DMS53 (cell line): ENCODE results near the gene C2orf68.

ENCODE experiments used
- DNase-seq: peaks from one replicate; lab custom pipeline; 2025; lab: John Stamatoyannopoulos, UW

Gene C2orf68

DNA sequence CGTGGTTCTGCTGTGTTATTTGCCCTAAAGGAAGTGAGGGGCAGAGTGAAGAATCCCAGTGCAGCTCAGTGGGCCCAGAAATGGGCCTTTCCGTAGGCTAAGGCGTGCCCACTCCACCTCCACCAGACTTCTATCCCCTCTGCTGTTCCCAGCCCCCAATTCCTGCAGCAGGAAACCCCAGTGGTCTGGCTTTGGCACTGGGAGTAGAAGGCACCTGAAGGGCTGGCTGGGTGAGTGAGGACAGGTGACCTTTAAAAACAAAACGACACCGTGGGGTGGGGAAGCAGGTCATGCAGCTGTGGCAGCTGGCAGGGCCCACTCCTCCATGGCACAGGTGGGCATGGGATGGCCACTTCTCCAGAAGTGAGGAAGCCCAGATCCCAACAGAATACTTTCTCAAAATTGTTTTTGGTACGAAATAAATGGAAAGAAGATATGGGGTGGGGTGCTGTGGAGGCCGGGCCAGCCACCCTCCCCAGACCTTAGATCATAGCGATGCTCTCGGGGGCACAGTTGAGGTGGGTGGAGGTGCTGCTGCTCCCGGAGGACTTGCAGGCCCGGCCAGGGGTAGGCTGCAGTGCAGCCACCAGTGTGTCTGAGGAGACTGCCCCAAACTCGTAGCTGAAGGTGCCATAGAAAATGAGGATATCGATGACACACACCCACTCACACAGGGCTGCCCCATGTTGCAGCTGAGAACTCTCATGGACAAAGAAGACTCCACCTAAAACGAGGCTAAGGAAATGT is 13.1 kb downstream of the C2orf68 start:
- DNase-seq, result no peak

DNA sequence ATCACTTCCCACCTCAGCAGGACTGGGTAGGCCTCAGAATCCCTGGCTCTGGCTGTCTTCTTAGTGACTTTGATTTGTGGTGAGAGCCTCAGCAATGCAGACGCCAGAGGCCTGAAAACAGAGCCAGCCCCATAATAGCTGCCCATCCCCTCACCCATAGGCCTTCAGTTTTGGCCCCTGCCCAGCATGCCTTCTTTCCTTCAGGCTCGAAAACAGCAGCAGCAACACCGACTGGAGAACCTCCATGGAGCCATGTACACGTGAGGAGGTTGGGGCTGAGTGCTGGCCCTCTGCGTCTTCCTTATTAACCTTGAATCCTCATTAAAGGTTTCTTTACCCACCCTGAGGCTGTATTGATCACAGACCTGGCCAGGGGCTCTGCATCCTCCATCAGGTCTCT is 14.6 kb downstream of the C2orf68 start:
- no peak for DNase-seq

DNA sequence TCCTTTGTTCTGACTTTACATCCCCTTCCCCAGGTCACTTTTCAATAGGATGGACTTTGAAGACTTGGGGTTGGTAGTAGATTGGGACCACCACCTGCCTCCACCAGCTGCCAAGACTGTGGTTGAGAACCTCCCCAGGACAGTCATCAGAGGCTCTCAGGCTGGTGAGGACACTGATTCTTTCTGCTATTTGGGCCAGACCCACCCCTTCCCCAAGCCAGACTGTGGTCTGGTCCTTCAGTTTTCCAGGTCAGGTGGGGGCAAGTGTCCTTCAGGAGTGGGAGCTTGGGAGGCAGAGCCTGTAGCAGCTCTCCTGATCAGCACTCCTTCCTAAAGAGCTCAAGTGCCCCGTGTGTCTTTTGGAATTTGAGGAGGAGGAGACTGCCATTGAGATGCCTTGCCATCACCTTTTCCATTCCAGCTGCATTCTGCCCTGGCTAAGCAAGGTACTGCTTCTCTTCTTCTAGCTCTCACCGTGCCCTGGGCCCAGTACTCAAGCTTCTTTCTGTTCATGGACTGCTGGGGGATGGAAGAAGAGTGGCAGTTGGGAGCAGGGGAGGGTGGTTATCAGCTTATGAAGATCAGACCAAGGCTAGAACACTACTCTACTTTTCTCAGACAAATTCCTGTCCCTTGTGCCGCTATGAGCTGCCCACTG is 15.3 kb downstream of the C2orf68 start:
- DNase-seq, result no peak

DNA sequence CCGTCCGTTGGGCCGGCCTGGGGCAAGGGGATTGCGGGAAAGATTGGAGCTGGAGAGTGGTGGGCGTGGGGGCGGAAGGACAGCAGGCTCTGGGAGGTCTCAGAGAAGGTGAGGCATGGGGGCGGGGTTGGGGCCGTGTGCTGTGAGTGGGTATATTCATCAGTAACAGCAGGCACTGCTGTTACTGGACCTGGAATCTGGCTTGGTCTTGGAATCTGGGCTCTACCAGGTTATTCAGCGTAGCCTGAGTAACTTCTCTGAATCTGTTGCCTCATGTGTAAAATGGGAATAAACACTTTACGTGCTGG is 15.9 kb downstream of the C2orf68 start:
- no peak for DNase-seq

DNA sequence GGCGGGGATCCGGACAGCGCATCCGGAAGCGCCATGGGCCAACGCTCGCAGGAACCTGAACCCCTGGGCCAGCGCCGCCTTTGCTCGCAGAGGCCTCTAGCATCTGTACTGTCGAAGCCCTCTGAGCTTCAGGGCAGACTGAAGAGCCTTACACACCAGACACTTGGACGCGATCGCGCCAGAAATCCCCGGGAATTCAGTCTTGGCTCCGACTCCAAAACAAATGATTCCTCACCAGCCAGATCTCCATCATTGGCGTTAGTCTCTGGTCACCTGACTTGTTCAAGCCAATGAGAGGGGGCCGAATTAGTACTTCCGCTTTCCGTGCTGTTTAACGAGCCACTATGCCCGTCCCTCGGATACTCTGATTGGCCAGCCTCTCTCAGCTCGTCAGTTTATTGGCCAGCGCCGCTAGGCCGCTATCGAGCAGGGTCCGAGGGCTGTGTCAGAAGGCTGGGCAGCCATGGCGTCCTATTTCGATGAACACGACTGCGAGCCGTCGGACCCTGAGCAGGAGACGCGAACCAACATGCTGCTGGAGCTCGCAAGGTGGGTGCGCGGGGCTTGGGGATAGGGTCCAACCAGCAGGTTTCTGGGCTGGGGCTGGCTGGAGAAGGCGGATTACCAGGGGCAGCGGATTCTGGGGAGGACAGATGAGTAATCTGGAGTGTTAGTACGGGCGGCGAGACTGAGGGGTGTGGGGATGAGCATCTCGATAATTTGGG is 16.4 kb downstream of the C2orf68 start, which contains the start of gene RNF181:
Gene RNF181, plus strand, starts transcription at position 445 of the 725 bp plus-strand sequence. Its CDS starts 19 bp downstream, at position 464.
- DNase-seq, result peak; percentile 100

DNA sequence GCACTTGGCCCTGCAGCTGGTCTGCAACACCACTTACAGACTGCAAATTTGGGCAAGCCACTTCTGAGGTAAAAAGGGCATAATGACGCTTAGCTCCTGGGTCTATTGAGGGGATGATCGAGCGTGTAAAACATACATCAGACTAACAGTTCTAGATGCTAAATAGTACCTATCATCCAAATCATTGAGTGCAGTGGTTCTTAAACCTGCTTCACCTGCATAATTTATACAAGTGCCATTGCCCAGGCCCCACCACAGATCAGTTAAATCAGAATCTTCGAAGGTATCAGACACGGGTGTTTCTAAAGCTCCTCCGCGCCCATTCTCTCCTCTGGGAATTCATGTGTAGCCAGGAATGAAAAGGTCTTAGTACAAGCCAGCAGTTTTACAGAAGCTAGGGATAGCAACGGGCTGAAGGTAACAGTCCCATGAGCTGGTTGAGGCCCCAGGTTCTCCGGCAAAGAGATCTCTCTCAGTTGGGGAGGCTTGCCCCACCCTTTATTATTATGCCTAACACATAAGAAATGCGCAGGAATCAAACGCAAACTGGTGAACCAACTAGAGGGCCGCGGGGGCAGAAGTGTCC is 17.1 kb downstream of the C2orf68 start:
- DNase-seq, result no peak

DNA sequence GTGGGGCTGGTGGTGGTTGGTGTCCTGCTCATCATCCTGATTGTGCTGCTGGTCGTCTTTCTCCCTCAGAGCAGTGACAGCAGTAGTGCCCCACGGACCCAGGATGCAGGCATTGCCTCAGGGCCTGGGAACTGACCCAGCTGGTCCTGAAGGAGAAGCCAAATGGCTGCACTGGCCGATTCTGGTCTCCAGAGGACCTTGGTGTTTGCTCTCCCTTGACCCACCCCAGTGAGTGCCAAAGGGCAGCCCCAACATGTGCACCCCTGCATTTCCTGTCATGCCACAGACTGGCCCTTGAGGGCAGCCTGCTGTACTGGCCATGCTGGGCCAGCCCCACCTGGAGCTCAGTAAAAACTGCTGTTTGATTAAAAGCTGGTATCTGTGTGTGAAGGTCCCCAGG is 18.8 kb downstream of the C2orf68 start:
- peak; percentile 42 for DNase-seq

DNA sequence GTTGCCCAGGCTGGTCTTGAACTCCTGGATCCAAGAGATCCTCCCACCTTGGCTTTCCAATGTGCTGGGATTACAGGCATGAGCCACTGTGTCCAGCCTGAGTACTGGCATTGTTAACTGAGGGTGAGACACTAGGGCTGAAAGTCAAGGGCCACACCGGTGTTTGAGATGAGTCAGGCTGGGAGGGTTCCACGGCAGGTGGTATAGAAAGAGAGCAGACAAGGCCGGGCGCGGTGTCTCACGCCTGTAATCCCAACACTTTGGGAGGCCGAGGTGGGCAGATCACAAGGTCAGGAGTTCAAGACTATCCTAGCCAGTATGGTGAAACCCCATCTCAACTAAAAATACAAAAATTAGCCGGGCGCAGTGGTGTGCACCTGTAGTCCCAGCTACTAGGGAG is 19.6 kb downstream of the C2orf68 start:
- DNase-seq, result peak; percentile 87

DNA sequence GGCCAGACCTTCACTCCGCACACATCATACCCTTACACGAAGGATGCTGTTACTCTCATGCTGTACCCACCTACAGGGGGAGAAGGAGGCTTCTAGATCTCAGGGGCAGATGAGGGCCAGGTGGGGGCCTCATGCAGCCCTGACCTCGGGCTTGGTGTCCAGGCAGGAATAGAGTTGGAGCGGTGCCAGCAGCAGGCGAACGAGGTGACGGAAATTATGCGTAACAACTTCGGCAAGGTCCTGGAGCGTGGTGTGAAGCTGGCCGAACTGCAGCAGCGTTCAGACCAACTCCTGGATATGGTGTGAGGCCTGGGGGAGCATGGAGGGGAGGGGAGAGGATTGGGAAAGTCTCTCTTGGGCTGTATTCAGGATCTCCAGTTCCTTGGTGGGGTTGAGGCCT is 20.3 kb downstream of the C2orf68 start:
- DNase-seq, result no peak

DNA sequence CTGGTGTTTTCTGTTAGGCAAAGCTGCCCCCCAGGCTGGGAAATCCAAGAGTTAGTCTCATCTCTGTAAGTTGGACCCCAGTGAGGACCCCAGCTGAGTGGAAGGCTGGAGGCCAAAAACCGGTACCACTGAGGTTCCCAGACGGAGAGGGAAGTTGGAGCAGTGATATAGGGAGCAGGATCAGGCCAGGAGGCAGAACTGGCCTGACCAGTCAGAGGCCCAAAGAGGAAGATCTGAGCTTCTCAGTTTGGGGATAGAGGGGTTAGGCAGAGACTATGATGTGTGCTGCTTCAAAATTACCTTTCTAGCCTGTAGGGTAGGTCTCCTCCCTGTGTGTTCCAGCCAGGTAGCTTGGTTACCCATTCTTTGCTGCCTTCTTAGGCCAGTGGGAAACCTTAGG is 20.9 kb downstream of the C2orf68 start:
- DNase-seq, result peak; percentile 46

DNA sequence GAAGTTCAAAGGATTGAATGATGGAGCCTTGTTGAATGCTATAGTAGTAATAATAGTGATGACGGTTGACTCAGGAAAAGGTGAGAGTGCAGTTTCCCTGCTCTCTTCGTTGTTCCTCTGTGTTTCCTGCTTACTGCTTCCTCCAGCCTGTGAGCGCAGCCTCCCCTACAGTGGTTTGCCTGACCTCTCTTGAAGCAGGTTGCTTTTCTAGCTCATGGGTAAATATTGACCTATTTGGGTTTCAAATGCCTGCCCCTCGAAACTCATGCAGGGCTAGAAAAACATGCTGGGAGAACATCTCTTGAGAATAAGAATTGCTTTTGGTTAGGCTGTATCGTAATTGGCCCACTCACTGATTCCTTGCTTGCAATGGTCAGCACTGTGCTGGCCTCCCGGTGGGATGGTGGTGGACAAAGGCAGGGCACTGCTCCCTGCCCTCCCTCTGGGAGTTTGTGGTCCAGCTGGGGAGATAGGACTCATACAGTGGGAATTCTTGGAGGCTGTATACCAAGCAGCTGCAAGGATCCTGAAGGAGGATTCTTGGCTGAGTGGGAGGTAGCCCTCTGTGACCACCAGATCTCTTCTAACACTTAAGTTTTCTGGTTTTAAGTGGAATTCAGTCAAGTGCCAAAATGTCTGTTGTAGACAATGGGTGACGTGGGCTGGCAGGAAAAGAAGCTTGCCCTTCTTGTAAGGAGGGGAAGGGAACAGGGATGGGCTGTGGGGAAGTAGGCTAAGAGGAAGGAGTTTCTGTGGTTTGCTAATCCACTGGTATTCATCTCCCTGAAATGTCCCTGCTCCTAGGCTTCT is 21.7 kb downstream of the C2orf68 start:
- peak; percentile 97 for DNase-seq

DNA sequence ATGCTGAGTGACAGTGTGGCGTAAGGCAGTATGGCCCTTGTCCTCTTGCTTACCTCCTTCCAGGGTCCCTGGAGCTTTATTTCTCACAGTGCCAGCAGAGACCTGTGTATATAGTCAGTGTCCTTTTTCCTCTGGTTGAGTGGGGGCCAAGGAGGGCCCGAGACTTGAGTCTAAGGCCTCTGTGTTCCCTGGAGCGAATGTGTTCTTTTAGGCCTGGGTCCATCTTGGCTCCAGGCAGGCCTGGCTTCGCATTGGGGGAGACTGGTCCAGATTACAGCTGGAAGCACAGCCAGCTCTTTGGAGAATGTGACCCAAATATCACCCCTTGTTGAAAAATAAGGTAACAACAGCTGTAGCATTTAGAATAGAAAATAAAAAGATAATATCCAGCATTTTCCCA is 22.7 kb downstream of the C2orf68 start:
- no peak for DNase-seq

DNA sequence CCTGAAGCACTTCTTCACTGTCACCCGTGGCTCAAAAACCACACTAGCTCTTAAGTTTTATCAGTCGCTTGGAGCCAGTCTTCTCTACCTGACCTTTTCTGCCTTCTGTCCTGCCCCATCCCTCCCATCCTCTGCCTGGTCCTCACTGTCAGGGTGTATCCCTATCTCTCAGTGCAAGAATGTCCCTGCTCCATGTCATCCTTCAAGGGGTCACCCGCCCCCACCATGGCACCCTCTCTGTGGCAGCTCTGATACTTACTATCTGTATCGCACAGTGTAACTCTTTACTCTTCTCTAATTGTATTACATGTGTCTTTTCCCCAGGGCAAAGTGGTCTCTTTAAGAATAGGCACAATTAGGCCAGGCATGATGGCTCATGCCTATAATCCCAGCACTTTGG is 23.2 kb downstream of the C2orf68 start:
- DNase-seq, result no peak

DNA sequence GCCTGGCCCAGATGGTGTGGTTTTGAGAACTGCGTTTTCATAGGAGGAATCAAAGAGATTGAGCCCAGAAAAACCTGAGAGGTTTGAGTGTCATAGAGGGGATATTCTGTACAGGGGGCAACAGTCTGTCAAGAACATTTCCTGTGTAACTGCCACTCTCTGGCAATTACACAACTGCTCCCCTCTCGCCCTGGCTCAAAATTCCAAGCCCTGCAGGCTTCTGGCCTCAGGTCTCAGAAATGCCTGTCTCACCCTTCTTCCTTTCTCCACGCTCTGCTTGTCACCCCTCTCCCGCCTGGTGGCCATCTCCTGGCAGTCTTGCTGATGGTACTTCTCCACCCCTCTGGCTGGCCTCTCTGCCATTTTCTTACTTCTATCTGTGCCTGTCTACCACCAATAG is 23.6 kb downstream of the C2orf68 start:
- no peak for DNase-seq

DNA sequence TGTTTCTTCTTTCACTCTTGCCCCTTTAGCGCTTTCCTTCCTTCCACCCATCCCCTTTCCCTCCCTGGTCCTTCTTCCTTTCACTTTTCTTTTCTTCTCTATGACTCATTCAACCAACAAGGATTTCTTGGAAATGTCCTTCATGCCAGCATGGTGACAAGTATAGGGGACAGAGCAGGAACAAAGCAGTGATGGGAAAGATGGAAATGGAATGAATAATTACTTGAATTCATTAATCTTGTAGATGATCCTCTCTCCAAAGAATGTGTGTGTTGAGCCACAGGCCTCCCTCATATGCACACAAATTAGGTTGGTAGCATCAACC is 26.1 kb downstream of the C2orf68 start:
- DNase-seq, result peak; percentile 32

DNA sequence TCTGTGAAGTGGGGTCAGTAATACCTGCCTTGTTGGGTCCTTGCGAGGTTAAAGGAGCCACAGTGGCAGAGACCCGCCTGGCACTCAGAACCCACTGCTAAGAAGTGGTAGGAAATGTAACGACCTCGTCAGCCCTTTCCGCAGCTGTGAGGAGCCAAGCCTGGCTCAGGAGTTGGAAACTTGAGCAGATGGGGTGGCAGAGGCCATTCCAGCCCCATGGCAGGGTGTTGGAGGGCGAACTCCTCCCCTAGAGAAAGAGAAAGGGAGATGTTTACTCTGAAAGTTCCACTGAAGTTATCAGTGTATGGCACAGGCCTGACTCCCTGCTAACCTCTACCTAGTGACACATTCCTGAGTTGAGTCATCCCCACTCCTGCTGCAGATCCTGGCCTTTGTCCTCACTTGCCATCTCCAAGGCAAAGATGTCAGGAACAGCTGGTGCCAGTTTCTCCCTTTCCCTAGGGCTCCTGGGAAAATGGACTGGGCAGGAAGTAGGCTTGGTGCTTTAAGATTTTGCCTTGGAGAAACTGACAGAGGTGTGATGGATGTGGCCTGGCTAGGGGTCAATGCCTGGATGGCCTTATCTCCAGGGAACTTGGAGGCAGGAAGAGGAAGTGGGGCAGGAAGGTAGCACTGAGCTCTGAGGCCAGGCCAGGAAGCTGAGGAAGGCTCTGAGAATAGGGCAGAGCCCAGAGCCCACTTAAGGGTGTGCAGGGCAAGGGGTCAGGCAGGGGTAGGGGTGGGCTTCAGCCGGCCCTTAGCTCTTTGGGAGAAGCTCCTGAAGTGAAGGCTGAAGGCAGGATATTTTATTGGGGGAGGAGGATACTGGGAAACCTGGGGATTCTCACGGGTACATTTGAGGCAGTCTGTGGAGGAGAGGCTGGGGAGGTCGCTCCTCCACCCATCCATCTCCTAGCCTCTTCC is 26.7 kb downstream of the C2orf68 start:
- DNase-seq, result peak; percentile 92

DNA sequence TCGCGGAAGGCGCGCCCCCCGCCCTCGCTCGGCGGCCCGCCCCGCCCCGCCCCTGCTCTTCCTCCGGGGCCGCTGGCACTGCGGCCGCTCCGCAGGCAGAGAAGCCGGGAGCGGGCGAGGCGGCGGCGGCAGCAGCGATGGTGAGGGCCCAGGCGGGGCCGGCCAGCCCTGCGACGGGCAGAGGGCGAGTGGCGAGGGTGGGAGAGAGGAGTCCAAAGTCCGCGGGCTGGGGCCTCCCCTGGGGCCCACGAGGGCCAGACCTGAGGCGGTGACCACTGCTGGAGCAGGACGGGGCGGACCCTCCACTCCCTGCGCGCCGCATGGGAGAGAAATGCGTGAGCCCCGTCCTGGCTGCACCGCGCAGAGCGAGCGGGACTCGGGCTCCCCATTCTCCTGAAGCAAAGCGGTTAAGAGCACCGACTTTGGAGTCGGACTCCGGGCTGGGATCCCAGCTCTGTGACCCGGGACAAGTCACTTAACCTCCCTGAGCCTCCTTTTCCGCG is 27.5 kb downstream of the C2orf68 start, which contains the start of gene VAMP5:
Gene VAMP5, plus strand, starts transcription at position 78 of the 503 bp plus-strand sequence. Its CDS starts 60 bp downstream, at position 138.
- DNase-seq, result no peak

DNA sequence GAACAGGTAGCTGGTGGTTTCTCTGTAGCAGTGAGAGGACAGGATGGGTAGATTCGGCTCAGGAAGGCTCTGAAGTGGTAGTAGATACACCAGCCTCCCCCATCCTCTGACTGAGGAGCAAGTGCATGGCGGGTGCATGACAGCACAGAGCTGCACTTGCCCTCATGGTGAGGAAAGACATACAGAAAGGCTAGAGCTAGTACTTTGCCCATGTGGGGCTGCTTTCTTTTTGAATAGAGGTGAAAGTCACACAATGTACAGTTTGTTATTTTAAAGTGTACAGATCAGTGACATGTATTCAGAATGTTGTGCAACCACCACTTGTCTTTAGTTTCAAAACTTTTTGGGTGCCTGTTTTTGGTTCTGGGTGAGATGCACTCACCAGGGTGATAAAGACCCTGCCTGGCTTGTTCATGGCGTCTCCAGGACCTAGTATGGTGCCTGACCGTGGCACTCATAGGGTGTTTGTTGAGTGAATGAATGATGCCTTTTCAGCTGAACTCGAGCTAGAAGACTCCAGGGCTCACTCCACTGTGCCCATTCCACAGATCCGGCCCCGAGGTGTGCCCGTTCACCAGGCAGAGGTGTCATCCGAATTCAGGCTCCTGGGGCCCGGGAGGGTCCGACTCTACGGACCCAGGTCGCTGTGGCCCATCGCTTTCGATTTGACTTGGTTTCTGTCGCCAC is 28.1 kb downstream of the C2orf68 start:
- no peak for DNase-seq

DNA sequence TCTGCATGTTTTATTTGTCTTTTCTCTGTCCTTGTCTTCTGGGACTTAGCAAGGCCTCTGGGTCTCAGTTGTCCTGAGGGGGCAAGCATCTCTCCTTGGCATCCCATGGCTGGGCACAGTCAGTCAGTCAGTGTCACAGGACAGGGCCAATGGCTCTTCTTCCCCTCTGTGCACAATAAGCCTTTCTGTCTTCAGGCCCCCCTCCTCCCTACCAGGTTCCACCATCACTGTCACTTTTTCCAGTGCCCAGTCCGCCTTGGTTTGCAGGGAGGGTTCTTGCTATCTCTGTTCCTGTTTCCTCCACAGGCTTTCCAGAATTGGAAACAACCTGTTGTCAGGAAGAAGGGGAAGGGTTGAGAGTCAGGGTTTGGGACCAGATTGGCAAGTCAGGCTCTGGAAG is 29.4 kb downstream of the C2orf68 start:
- DNase-seq, result no peak

DNA sequence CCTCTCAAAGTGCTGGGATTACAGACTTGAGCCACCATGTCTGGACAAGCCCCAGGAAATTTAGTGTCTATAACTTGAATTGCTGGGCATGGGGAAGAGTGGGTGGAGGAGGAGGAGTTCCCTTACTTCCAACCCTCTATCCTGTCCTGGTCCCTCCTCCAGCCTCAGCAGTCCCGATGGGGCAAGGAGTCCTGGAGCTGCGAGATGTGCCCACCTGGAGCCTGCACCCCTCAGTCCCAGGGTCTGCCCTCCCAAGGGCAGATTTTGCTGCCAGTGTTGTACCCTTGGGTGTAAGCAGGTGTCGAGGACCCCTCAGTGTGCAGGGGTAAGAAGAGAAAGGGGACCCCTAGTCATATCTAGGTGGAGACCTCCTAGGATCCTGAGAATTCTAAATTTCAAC is 31.7 kb downstream of the C2orf68 start:
- DNase-seq, result no peak
